ENCODE measurements around the gene COL18A1.

- TF ChIP-seq RAD21 (IDR thresholded peaks at IDR 0.05) (peak in 1 of 2 donors; percentile 34), CTCF (IDR thresholded peaks at IDR 0.05; ENCODE audit: low read depth, low read length, missing input control) (no peak), MAX (IDR thresholded peaks at IDR 0.05) (no peak), GABPA (IDR thresholded peaks at IDR 0.05 in 1 of 2, conservative IDR thresholded peaks at IDR 0.05 in 1 of 2) (no peak), JUND (IDR thresholded peaks at IDR 0.05) (no peak), YY1 (IDR thresholded peaks at IDR 0.05) (no peak), TAF1 (conservative IDR thresholded peaks at IDR 0.05) (no peak), ZBTB33 (IDR thresholded peaks at IDR 0.05) (no peak), RXRA (IDR thresholded peaks at IDR 0.05) (peak; percentile 63 to 91), SP1 (IDR thresholded peaks at IDR 0.05) (peak; percentile 51), EGR1 (IDR thresholded peaks at IDR 0.05; ENCODE audit: low read depth in 2 of 2) (no peak)
Measured at GRCh38 chr21:45517249-45518065, 112.5 kb downstream of the COL18A1 start.

Data from liver (tissue), 3 donors.